PC-9 (cell line): ENCODE data around the gene ACTN1. TPM values are rescaled to one million over a fixed set of nuclear protein-coding genes. Genes with fewer than 3 reads are reported as not detected.

ENCODE experiments used
- BruUV-seq: library from RNA; stranded (reverse); fragments of 400-500 nt; replicated peaks from 2 replicates; lab custom pipeline; 2021; lab: Mats Ljungman, UMichigan
- CTCF ChIA-PET: fragments of 300-600 bp; sonication (Branson Sonifier 250); formaldehyde crosslinking; loops from one replicate; lab custom pipeline; 2022; ENCODE audit warnings: antibody characterized with exemption; lab: Charles Lee
- POLR2A ChIA-PET: fragments of 300-600 bp; sonication (Branson Sonifier 250); formaldehyde crosslinking; loops from one replicate; lab custom pipeline; 2022; ENCODE audit warnings: antibody characterized with exemption; ENCODE audit not compliant: unreplicated experiment; lab: Charles Lee
- DNase-seq, 2 experiments: peaks; one replicate each; pipeline versions ENCODE4 v3.0.0 to v3.0.0-alpha.2; 2015 to 2022; ENCODE audit warnings: mixed read lengths in 1 of 2
- H2AFZ ChIP-seq: fragments of 200-600 bp; sonication (generic); 2 replicates; pipeline ENCODE4 v1.8.1; 2017; ENCODE audit warnings: antibody characterized with exemption
- H3F3A ChIP-seq: fragments of 200-600 bp; sonication (generic); 2 replicates; pipeline ENCODE4 v1.8.1; 2017; ENCODE audit warnings: antibody characterized with exemption, mild to moderate bottlenecking, low read depth; ENCODE audit not compliant: insufficient read depth
- H3K27ac ChIP-seq: fragments of 200-600 bp; sonication (generic); 2 replicates; pipeline ENCODE4 v1.6.1; 2016; ENCODE audit warnings: mixed run types
- H3K27me3 ChIP-seq: fragments of 200-600 bp; sonication (generic); 2 replicates; pipeline ENCODE4 v1.6.1; 2016; ENCODE audit warnings: low read depth, mixed run types; ENCODE audit not compliant: insufficient read depth
- H3K36me3 ChIP-seq: fragments of 200-600 bp; sonication (generic); 2 replicates; pipeline ENCODE4 v1.6.1; 2016; ENCODE audit warnings: low read depth, mixed run types
- H3K4me1 ChIP-seq: fragments of 200-600 bp; sonication (generic); replicated peaks from 2 replicates; pipeline ENCODE4 v1.6.1; 2016; ENCODE audit warnings: mixed run types; ENCODE audit not compliant: insufficient read depth
- H3K4me2 ChIP-seq: fragments of 200-600 bp; sonication (generic); 2 replicates; pipeline ENCODE4 v1.6.1; 2017; ENCODE audit warnings: mixed run types
- H3K4me3 ChIP-seq: fragments of 200-600 bp; sonication (generic); 2 replicates; pipeline ENCODE4 v1.6.1; 2016; ENCODE audit warnings: mixed run types
- H3K79me2 ChIP-seq: fragments of 200-600 bp; sonication (generic); 2 replicates; pipeline ENCODE4 v1.6.1; 2017; ENCODE audit warnings: low read depth, mixed run types
- H3K9me2 ChIP-seq: fragments of 200-600 bp; sonication (generic); 2 replicates; pipeline ENCODE4 v1.8.1; 2017; ENCODE audit warnings: mild to moderate bottlenecking; ENCODE audit not compliant: insufficient read depth
- H3K9me3 ChIP-seq: fragments of 200-600 bp; sonication (generic); 2 replicates; pipeline ENCODE4 v1.8.1; 2016; ENCODE audit warnings: low read depth; ENCODE audit not compliant: insufficient read depth
- H4K20me1 ChIP-seq: fragments of 200-600 bp; sonication (generic); 2 replicates; pipeline ENCODE4 v1.8.1; 2017; ENCODE audit not compliant: insufficient read depth
- EZH2 ChIP-seq: fragments of 200-600 bp; sonication (generic); IDR thresholded peaks from 2 replicates; pipeline ENCODE4 v1.8.0; 2017; ENCODE audit warnings: antibody characterized with exemption, low read depth
- intact Hi-C: fragments of 100-400 bp; cut with micrococcal nuclease; formaldehyde crosslinking; loops from one replicate; pipeline ENCODE4 v1.10.0; 2022; ENCODE audit not compliant: unreplicated experiment
- total RNA-seq: library from RNA; stranded (reverse); gene quantifications from 2 replicates; pipeline ENCODE4 v1.2.3, GENCODE V29; 2021
- TF ChIP-seq, protein P1 (sequence below): fragments of 200-600 bp; sonication (generic); conservative IDR thresholded peaks from 2 replicates; pipeline ENCODE4 v1.6.1; 2017; ENCODE audit warnings: mixed run types, antibody characterized with exemption, mild to moderate bottlenecking, moderate library complexity

ACTN1 gene
- total RNA-seq, 1 experiment from 2014 or later: 314 TPM

- Histone ChIP-seq H3F3A (peaks cover 52% of the 10 kb centered on the region), H3K9me2 (no peaks in the 10 kb centered on the region), H3K79me2 (no peaks in the 10 kb centered on the region), H3K4me3 (no peak overlapping the region), H3K36me3 (peaks cover 50% of the 10 kb centered on the region), H3K27ac (no peak overlapping the region), H3K4me1 (no peaks in the 10 kb centered on the region), H3K9me3 (no peaks in the 10 kb centered on the region), H4K20me1 (peaks cover 2% of the 10 kb centered on the region; the same call in 1 of the 2 replicates), H3K4me2 (no peak overlapping the region), H3K27me3 (no peaks in the 10 kb centered on the region), H2AFZ (no peak overlapping the region)
- CTCF ChIA-PET: no interaction called here
- no TSS peak for BruUV-seq
- intact Hi-C loops: no loop called here
- TF ChIP-seq, protein P1, sequence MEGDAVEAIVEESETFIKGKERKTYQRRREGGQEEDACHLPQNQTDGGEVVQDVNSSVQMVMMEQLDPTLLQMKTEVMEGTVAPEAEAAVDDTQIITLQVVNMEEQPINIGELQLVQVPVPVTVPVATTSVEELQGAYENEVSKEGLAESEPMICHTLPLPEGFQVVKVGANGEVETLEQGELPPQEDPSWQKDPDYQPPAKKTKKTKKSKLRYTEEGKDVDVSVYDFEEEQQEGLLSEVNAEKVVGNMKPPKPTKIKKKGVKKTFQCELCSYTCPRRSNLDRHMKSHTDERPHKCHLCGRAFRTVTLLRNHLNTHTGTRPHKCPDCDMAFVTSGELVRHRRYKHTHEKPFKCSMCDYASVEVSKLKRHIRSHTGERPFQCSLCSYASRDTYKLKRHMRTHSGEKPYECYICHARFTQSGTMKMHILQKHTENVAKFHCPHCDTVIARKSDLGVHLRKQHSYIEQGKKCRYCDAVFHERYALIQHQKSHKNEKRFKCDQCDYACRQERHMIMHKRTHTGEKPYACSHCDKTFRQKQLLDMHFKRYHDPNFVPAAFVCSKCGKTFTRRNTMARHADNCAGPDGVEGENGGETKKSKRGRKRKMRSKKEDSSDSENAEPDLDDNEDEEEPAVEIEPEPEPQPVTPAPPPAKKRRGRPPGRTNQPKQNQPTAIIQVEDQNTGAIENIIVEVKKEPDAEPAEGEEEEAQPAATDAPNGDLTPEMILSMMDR: no peak
- no peak for TF ChIP-seq EZH2
- POLR2A ChIA-PET: no interaction called here
- DNase-seq: no peak
Observed at GRCh38 chr14:68871392-68871791, 107.7 kb downstream of the ACTN1 start.

- ChIA-PET POLR2A (interaction anchor here (0.6 kb wide), 2 partner anchors 47 to 686 kb away, joined by 3 to 8 read pairs; no protein-coding TSS in a partner anchor), CTCF (interaction anchor here (1.0 kb wide), 1 partner anchor 44 kb away, joined by 3 read pairs; no protein-coding TSS in a partner anchor)
- Histone ChIP-seq H3K9me2 (no peaks in the 10 kb centered on the region), H3K36me3 (peaks cover 19% of the 10 kb centered on the region), H3K27me3 (no peaks in the 10 kb centered on the region), H4K20me1 (peaks cover under 1% of the 10 kb centered on the region; the same call in 1 of the 2 replicates), H3K27ac (no peak overlapping the region), H3K9me3 (peaks cover 7% of the 10 kb centered on the region; the same call in 1 of the 2 replicates), H3K4me3 (no peak overlapping the region), H3K4me1 (no peaks in the 10 kb centered on the region), H3F3A (peaks cover 45% of the 10 kb centered on the region), H2AFZ (no peak overlapping the region), H3K4me2 (no peak overlapping the region), H3K79me2 (no peaks in the 10 kb centered on the region)
- BruUV-seq: no TSS peak
- no peak for DNase-seq
- intact Hi-C loops: no loop called here
- no peak for TF ChIP-seq EZH2
- TF ChIP-seq, protein P1: no peak
Observed at GRCh38 chr14:68866991-68867533, 112.0 kb downstream of the ACTN1 start.

DNA sequence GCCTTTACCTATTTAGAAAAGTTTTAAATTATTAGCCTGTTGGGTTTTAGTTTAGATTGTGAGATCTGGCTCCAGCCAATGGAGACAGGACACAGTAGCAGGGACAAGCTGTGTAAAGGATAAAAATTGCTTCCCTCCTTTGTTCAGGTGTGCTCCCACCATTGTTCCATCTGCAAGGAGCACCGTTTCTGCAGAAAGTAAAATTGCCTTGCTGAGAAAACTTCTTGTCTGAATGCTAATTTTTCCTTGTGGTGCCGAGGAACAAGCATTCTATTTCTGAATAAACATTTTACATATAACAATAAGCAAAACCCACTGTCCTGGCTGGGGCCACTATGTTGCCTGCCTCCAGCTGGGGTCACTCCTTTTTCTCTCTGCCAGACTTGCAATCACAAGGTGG lies 113.6 kb downstream of the ACTN1 start:
- intact Hi-C loops: no loop called here
- Histone ChIP-seq H3F3A (peaks cover 35% of the 10 kb centered on the region), H3K27me3 (no peaks in the 10 kb centered on the region), H3K9me3 (peaks cover 7% of the 10 kb centered on the region; the same call in 1 of the 2 replicates), H2AFZ (no peak overlapping the region), H4K20me1 (no peaks in the 10 kb centered on the region), H3K79me2 (no peaks in the 10 kb centered on the region), H3K9me2 (no peaks in the 10 kb centered on the region), H3K36me3 (peaks cover 6% of the 10 kb centered on the region; the same call in 1 of the 2 replicates), H3K4me1 (no peaks in the 10 kb centered on the region), H3K4me3 (no peak overlapping the region), H3K4me2 (no peak overlapping the region), H3K27ac (no peak overlapping the region)
- TF ChIP-seq, protein P1: no peak
- TF ChIP-seq EZH2: no peak
- no TSS peak for BruUV-seq
- no peak for DNase-seq
- POLR2A ChIA-PET: no interaction called here
- CTCF ChIA-PET: no interaction called here
